Skeletal muscle tissue (tissue), 4 donors: ENCODE results near the gene TGM3. TPM values are rescaled to one million over a fixed set of nuclear protein-coding genes. Genes with fewer than 3 reads are reported as not detected.

Experiments
- H3K27ac ChIP-seq: one replicate; pipeline ENCODE4 v1.7.0; 2013; ENCODE audit warnings: mild to moderate bottlenecking, low read depth, low read length, inconsistent platforms
- H3K27me3 ChIP-seq, 3 donors: one replicate each; pipeline ENCODE4 v1.7.0; 2013; ENCODE audit warnings: low read length in 3 of 3; ENCODE audit not compliant: control insufficient read depth in 3 of 3, insufficient read depth in 3 of 3
- H3K36me3 ChIP-seq, 3 donors: one replicate each; pipeline ENCODE4 v1.7.0; 2013; ENCODE audit warnings: low read length in 3 of 3; ENCODE audit not compliant: control insufficient read depth in 3 of 3, insufficient read depth in 3 of 3
- H3K4me1 ChIP-seq, 3 donors: one replicate each; pipeline ENCODE4 v1.7.0; 2013; ENCODE audit warnings: low read length in 3 of 3, mild to moderate bottlenecking in 3 of 3; ENCODE audit not compliant: control insufficient read depth in 3 of 3, insufficient read depth in 3 of 3
- H3K4me3 ChIP-seq, 3 donors: one replicate each; pipeline ENCODE4 v1.7.0; 2013; ENCODE audit warnings: low read length in 3 of 3
- H3K9ac ChIP-seq, 3 donors: one replicate each; pipeline ENCODE4 v1.7.0; 2013; ENCODE audit warnings: low read length in 3 of 3, mild to moderate bottlenecking in 3 of 3, moderate library complexity in 2 of 3, low read depth in 1 of 3
- H3K9me3 ChIP-seq, 3 donors: one replicate each; pipeline ENCODE4 v1.7.0; 2013; ENCODE audit warnings: low read length in 3 of 3; ENCODE audit not compliant: control insufficient read depth in 3 of 3
- total RNA-seq: library from RNA; depleted of rRNA; stranded (reverse); fragments of >200 nt; gene quantifications from one replicate; pipeline ENCODE4 v1.2.3, GENCODE V29; 2014
- donor health status: Osteomylitis.

TGM3 gene
- total RNA-seq, 1 donor from 2014 or later: under 0.01 TPM

GRCh38 chr20:2304180-2304579, 8.4 kb downstream of the TGM3 start:
- no peak overlapping the region for H3K9ac ChIP-seq
- no peaks in the 10 kb centered on the region for H3K4me1 ChIP-seq
- no peak overlapping the region for H3K4me3 ChIP-seq
- H3K9me3 ChIP-seq: no peaks in the 10 kb centered on the region
- no peaks in the 10 kb centered on the region for H3K36me3 ChIP-seq
- no peak overlapping the region for H3K27ac ChIP-seq
- peaks cover 6 to 23% (median 8%) of the 10 kb centered on the region in 3 donors for H3K27me3 ChIP-seq

- H3K27me3 ChIP-seq: peaks cover 3 to 23% (median 6%) of the 10 kb centered on the region in 3 donors
- H3K4me3 ChIP-seq: no peak overlapping the region
- no peak overlapping the region for H3K27ac ChIP-seq
- H3K36me3 ChIP-seq: no peaks in the 10 kb centered on the region
- H3K9me3 ChIP-seq: no peaks in the 10 kb centered on the region
- H3K9ac ChIP-seq: no peak overlapping the region
- no peaks in the 10 kb centered on the region for H3K4me1 ChIP-seq
Measured at GRCh38 chr20:2305029-2305428, 9.2 kb downstream of the TGM3 start.

GRCh38 chr20:2305479-2305878, 9.7 kb downstream of the TGM3 start:
- Histone ChIP-seq H3K4me1 (no peaks in the 10 kb centered on the region), H3K9ac (no peak overlapping the region), H3K36me3 (no peaks in the 10 kb centered on the region), H3K4me3 (no peak overlapping the region), H3K27me3 (peaks cover 3 to 20% (median 3%) of the 10 kb centered on the region in 3 donors), H3K27ac (no peak overlapping the region), H3K9me3 (no peaks in the 10 kb centered on the region)

- no peaks in the 10 kb centered on the region for H3K9me3 ChIP-seq
- no peaks in the 10 kb centered on the region for H3K4me1 ChIP-seq
- H3K4me3 ChIP-seq: no peak overlapping the region
- no peak overlapping the region for H3K27ac ChIP-seq
- H3K36me3 ChIP-seq: no peaks in the 10 kb centered on the region
- H3K9ac ChIP-seq: no peak overlapping the region
- peaks cover 2 to 19% (median 3%) of the 10 kb centered on the region in 3 donors for H3K27me3 ChIP-seq
Measured at GRCh38 chr20:2305946-2306345, 10.1 kb downstream of the TGM3 start.

DNA sequence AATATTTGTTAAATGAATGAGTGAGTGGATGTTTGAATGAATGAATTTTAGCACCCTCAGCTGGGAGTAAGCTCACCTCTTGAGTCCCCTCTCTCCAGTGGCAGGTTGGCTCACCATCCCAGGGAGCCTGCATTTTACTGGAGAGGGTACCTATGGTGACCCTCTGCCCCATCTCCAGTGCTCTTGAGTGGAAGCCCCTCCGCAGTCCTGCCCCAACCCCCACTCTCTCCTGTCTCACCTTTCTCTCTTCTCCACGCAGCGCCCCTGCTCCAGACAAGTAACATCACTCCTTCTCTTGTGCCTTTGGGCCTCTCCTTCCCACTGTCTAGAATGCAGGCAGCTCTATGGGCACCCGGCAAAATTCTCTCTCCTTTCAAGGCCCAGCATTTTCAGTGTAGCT, 11.3 kb downstream of the TGM3 start:
- Histone ChIP-seq H3K27me3 (peaks cover 0 to 15% (median 0%) of the 10 kb centered on the region in 3 donors), H3K4me3 (no peak overlapping the region), H3K9me3 (no peaks in the 10 kb centered on the region), H3K4me1 (no peaks in the 10 kb centered on the region), H3K27ac (no peak overlapping the region), H3K9ac (no peak overlapping the region), H3K36me3 (no peaks in the 10 kb centered on the region)

DNA sequence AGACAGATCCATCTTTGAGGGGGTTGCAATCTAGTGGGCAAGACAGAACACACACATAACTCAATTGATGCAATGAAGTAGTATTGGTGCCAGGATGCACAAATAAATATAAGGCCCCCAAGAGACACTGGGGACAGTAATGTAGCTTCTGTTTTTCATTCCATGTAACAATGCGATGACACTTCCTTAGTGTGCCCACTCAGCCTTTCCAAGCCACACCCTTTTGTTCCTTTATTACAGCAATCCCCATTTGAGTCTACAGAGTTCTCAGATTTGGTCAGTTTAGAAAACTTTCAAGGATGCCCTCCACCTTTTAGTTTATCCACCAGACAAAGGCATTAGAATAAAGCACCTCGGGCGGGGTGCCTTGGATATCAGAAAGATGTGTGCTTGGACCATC, 15.5 kb downstream of the TGM3 start:
- no peaks in the 10 kb centered on the region for H3K36me3 ChIP-seq
- no peaks in the 10 kb centered on the region for H3K9me3 ChIP-seq
- H3K9ac ChIP-seq: no peak overlapping the region
- H3K4me3 ChIP-seq: no peak overlapping the region
- no peak overlapping the region for H3K27ac ChIP-seq
- H3K27me3 ChIP-seq: peaks cover 0 to 2% (median 0%) of the 10 kb centered on the region in 3 donors
- H3K4me1 ChIP-seq: peaks cover 0 to 4% (median 0%) of the 10 kb centered on the region in 3 donors

DNA sequence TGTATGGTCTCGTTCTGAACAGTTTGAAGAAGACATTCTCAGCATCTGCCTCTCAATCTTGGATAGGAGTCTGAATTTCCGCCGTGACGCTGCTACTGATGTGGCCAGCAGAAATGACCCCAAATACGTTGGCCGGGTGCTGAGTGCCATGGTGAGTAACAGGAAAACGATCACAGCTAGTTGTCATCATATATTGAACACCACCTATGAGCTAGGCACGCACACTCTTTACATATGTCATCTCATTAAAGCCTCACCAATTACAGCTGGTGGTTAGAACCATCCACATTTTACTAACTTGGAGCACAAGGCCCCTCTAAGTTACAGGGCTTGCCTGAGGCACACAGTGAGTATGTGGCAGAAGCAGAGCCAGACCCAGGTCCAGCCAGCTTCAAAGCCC, 17.1 kb downstream of the TGM3 start:
- Histone ChIP-seq H3K9ac (no peak overlapping the region), H3K4me1 (peaks cover 0 to 4% (median 0%) of the 10 kb centered on the region in 3 donors), H3K36me3 (no peaks in the 10 kb centered on the region), H3K27ac (no peak overlapping the region), H3K27me3 (peaks cover 0 to 8% (median 0%) of the 10 kb centered on the region in 3 donors), H3K4me3 (no peak overlapping the region), H3K9me3 (peaks cover 0 to 2% (median 0%) of the 10 kb centered on the region in 3 donors)

GRCh38 chr20:2313316-2313715, 17.5 kb downstream of the TGM3 start:
- Histone ChIP-seq H3K36me3 (no peaks in the 10 kb centered on the region), H3K9ac (no peak overlapping the region), H3K9me3 (peaks cover 0 to 2% (median 0%) of the 10 kb centered on the region in 3 donors), H3K27me3 (peaks cover 0 to 8% (median 0%) of the 10 kb centered on the region in 3 donors), H3K4me1 (peaks cover 0 to 4% (median 0%) of the 10 kb centered on the region in 3 donors), H3K27ac (no peak overlapping the region), H3K4me3 (no peak overlapping the region)

GRCh38 chr20:2314759-2315439, 19.1 kb downstream of the TGM3 start:
- Histone ChIP-seq H3K27ac (no peak overlapping the region), H3K9ac (no peak overlapping the region), H3K36me3 (no peaks in the 10 kb centered on the region)

GRCh38 chr20:2315440-2315778, 19.6 kb downstream of the TGM3 start:
- Histone ChIP-seq H3K9ac (no peak overlapping the region), H3K9me3 (peaks cover 0 to 2% (median 0%) of the 10 kb centered on the region in 3 donors), H3K36me3 (no peaks in the 10 kb centered on the region), H3K4me1 (peaks cover 0 to 4% (median 0%) of the 10 kb centered on the region in 3 donors), H3K27me3 (peaks cover 0 to 8% (median 0%) of the 10 kb centered on the region in 3 donors), H3K27ac (no peak overlapping the region), H3K4me3 (no peak overlapping the region)

More at GRCh38 chr20:2314759-2315439, 19.1 kb downstream of the TGM3 start:
- H3K27me3 ChIP-seq: peaks cover 0 to 8% (median 0%) of the 10 kb centered on the region in 3 donors
- peaks cover 0 to 4% (median 0%) of the 10 kb centered on the region in 3 donors for H3K4me1 ChIP-seq
- peaks cover 0 to 2% (median 0%) of the 10 kb centered on the region in 3 donors for H3K9me3 ChIP-seq
- no peak overlapping the region for H3K4me3 ChIP-seq
